ENCODE results near the gene PARVA.

DNA sequence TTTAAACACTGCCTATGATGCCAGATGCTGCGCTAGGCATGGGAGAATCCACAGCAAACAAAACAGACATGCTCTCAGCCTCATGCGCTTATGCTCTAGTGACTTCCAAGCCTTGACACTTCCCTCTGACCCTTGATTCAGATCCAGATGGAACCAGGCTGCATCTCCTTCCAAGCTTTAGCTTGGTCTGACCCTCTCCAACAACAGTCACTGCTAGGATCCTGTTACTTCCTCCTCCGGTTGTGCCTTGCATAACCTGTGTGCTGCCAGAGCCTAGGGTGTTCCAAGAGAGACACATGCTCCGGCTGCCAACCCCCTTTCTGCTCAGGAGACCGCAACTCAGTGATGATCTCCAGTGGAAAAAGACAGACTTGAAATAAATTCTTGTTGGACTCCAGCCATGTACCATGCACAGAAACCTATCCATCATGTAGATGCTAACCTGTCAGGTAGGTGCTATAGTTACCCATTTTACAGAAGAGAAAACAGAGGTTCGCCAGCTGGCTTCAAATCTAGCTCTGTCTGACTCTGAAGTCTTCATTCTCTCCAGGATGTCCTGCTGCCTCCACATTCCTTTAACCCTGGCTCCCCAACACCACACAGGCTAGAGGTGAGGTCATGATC is 160.5 kb downstream of the PARVA start:
- no peak for TF ChIP-seq MYC (IDR thresholded peaks at IDR 0.05; ENCODE audit: low read depth, low read length)
- no peak for TF ChIP-seq MYC (CRISPR knock-in tag; IDR thresholded peaks at IDR 0.05; ENCODE audit: borderline replicate concordance, low read depth)
- TF ChIP-seq ZNF785 (CRISPR knock-in tag; IDR thresholded peaks at IDR 0.05) = no peak
- no peak for TF ChIP-seq E2F1 (CRISPR knock-in tag; IDR thresholded peaks at IDR 0.05)
- no peak for TF ChIP-seq CBFA2T3 (IDR thresholded peaks at IDR 0.05)
- no peak for TF ChIP-seq CHD2 (IDR thresholded peaks at IDR 0.05; ENCODE audit: low read depth, low read length)
- no peak for TF ChIP-seq FOXK2 (conservative IDR thresholded peaks at IDR 0.05 in 1 of 2, IDR thresholded peaks at IDR 0.05 in 1 of 2; ENCODE audit: low read depth in 2 of 2)
- TF ChIP-seq CEBPB (tag; IDR thresholded peaks at IDR 0.05) = no peak
- TF ChIP-seq CREM (IDR thresholded peaks at IDR 0.05; ENCODE audit: low read depth) = no peak
- TF ChIP-seq PPARD (CRISPR knock-in tag; IDR thresholded peaks at IDR 0.05) = no peak
- TF ChIP-seq ELF1 (tag; IDR thresholded peaks at IDR 0.05) = no peak
- TF ChIP-seq CTCF (IDR thresholded peaks at IDR 0.05 in 2 of 3, conservative IDR thresholded peaks at IDR 0.05 in 1 of 3; ENCODE audit: insufficient read depth in 2 of 3, low read depth in 1 of 3, low read length in 3 of 3) = no peak
- TF ChIP-seq, protein P1, sequence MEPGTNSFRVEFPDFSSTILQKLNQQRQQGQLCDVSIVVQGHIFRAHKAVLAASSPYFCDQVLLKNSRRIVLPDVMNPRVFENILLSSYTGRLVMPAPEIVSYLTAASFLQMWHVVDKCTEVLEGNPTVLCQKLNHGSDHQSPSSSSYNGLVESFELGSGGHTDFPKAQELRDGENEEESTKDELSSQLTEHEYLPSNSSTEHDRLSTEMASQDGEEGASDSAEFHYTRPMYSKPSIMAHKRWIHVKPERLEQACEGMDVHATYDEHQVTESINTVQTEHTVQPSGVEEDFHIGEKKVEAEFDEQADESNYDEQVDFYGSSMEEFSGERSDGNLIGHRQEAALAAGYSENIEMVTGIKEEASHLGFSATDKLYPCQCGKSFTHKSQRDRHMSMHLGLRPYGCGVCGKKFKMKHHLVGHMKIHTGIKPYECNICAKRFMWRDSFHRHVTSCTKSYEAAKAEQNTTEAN (CRISPR knock-in tag; IDR thresholded peaks at IDR 0.05) = no peak
- no peak for TF ChIP-seq NFATC3 (IDR thresholded peaks at IDR 0.05)
- TF ChIP-seq HNRNPLL (IDR thresholded peaks at IDR 0.05; ENCODE audit: low read depth, low read length, poor library complexity, severe bottlenecking) = no peak

Measured in K562 (cell line).